GM12874 (cell line): ENCODE data around the gene PRKCQ.
A peak's percentile ranks its signal among the peaks of the same experiment; 100 is the strongest.

Experiments
- TF ChIP-seq, protein P1 (sequence below): IDR thresholded peaks from 2 replicates; pipeline ENCODE4 v1.5.1; 2011; ENCODE audit warnings: low read depth, mild to moderate bottlenecking, control low read depth, low read length, moderate library complexity; ENCODE audit not compliant: insufficient read depth

Gene PRKCQ

DNA sequence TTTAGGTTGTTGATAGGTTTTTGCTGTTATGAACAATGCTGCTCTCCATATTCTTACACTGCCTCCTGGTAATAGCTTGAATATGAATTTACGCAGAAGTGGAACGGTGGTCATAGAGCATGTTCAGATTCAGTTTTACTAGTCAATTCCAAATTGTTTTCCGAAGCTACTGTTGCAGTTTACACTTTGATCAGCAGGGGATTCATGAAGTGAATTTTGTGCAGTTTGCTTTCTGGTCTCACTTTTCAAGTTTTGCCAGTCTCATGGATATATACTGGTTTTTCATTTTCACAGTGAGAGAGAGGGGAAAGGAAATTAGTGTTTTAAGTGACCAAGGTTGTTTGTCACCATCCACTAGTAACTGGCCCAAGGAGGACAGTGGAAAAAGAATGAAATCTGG, 171.3 kb downstream of the PRKCQ start:
- TF ChIP-seq, protein P1, sequence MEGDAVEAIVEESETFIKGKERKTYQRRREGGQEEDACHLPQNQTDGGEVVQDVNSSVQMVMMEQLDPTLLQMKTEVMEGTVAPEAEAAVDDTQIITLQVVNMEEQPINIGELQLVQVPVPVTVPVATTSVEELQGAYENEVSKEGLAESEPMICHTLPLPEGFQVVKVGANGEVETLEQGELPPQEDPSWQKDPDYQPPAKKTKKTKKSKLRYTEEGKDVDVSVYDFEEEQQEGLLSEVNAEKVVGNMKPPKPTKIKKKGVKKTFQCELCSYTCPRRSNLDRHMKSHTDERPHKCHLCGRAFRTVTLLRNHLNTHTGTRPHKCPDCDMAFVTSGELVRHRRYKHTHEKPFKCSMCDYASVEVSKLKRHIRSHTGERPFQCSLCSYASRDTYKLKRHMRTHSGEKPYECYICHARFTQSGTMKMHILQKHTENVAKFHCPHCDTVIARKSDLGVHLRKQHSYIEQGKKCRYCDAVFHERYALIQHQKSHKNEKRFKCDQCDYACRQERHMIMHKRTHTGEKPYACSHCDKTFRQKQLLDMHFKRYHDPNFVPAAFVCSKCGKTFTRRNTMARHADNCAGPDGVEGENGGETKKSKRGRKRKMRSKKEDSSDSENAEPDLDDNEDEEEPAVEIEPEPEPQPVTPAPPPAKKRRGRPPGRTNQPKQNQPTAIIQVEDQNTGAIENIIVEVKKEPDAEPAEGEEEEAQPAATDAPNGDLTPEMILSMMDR, result no peak

DNA sequence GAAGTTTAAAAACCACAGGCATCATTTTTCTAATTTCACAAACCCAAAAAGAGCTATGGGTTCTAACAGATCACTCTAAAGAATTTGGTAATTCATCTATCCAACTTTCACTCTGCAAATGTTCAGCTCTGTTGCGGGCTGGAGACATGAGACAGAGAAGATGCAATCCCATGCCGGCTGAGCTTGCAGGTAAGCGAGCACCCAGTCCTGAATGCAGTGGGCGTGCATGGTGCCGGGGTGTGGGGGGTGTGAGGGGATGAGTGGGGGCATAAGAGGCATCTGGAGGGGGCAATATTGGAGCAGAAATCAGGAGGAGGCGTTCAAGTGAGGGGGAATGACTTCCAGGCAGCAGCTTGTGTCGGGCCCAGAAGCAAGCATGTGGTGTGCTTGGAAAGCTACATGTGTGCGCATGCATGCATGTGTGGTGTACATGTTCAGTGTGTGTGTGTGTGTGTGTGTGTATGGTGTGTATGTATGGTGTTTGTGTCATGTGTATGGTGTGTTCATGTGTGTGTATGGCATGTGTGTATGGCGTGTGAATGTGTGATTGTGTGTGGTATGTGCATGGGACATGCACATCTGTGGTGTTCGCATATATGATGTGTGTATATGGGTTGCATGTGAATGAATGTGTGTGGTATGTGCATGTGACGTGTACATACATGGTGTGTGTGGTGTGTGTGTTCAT, 172.9 kb downstream of the PRKCQ start:
- TF ChIP-seq, protein P1, result no peak

DNA sequence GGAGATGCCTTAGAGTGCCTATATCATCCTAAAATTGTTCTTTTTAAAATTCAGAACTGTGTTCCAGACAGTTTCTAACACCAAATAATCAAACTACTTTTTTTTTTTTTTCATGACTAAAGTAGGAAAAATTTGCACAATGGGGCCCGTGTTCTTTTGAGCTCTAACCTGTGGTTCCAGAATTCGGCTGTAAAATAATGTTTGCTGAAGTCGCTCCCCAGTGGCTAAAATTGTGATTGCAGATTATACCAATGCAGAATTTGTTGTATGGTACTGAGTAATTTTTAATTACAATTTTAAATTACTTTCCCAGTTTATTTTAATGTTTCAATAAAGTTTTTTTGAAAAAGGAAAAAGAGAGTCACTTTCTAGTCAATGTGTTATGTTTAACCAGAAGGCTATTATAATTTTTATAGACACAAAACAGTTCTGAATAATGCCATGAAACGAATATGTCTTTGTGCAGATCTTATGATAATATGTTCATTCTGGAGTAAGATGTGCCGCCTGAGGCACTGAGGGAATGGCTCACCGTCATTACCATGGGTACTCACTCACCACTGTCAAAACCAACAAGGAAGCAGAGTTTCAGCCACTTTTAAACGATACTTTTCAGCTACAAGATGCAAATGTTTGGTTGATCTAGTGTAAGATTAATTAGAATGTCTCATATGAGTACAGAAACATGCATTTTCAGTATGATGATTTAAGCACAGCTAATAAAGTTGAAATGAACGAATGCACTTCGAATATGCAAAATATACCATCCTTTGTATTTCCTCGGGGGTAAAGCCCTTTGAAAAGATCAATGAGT, 173.6 kb downstream of the PRKCQ start:
- TF ChIP-seq, protein P1, result peak; percentile 24; the same call in 1 of the 2 replicates

DNA sequence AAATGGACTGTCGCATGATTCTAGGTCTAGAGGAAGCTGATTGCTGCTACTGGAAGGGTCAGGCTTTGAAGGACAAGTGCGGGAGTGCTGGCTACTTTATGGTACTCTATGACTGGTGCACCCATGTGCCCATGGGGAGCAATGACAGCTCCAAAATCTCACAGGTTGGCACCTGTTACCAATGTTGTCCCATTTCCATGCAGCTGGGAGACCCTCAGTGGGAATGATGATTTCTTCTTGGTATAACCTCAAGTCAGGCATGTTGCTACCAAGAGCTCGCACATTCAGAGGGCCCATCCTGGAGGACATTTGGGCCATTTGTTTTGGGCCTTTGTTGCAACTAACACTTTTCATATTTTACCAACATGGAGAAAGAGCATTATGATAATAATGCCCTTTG, 174.4 kb downstream of the PRKCQ start:
- TF ChIP-seq, protein P1, result no peak

DNA sequence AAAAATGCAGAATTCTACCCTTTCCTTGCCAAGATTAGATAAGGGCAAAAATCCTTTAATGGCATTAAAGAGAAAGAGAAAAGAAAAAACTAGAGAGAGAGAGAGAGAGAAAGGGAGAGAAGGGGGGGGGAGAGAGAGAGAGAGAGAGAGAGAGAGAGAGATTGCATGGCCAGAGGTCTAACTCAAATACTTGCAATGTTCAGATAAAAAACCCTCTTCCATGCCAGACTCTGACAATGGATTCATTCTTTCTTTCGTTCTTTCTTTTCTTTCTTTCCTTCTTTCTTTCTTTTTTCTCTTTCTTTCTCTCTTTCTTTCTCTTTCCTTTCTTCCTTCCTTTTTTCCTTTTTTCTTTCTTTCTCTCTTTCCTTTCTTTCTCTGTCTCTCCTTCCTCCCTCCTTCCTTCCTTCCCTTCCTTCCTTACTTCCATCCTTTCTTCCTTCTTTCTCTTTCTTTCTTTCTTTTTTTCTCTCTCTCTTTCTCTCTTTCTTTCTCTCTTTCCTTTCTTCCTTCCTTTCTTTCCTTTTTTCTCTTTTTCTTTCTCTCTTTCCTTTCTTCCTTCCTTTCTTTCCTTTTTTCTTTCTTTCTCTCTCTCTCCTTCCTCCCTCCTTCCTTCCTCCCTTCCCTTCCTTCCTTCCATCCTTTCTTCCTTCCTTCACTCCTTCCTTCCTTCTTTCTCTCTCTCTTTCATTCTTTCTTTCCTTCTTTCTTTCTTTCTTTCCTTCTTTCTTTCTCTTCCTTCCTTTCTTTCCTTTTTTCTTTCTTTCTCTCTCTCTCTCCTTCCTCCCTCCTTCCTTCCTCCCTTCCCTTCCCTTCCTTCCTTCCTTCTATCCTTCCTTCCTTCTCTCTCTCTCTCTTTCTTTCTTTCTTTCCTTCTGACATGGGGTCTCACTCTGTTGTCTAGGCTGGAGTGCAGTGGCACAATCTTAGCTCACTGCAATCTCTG, 175.7 kb downstream of the PRKCQ start:
- TF ChIP-seq, protein P1, result no peak

DNA sequence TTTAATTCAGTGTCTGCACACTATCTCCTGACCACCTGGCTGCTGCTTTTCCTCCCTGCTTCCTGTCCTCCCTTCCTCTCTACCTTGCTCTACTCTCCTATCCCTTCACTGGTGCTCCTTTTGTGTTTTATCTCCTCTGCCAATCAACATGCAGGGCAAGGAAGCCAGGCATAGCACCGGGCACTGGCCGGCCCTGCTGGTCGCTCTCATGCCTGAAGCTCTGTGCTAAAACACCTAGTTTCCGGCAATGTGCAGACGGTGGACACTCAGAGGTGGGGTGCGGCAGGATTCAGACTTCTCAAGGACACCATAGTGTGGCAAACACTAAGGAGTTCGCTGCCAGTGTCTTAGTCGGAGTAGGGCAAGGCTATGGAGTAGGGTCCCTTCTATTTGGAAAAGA, 177.1 kb downstream of the PRKCQ start:
- TF ChIP-seq, protein P1, result no peak

DNA sequence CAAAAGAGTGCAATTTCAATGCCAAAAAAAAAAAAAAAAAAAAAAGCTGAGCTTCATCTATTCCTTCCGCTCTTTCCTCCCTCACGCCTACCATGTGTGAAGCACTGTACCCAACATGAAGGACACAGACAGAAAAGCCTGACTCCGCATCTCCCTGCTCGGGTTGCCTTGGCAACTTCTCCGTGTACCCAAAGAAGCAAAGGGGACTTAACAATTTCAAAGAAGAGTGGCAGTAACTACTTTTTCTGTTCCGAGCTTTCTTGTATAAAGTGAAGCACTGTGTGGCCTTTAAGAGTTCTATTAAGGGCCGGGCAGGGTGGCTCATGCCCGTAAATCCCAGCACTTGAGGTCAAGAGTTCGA, 177.7 kb downstream of the PRKCQ start:
- TF ChIP-seq, protein P1, result no peak
